Measurements from ENCODE around the gene SH3BP4.

Gene SH3BP4

DNA sequence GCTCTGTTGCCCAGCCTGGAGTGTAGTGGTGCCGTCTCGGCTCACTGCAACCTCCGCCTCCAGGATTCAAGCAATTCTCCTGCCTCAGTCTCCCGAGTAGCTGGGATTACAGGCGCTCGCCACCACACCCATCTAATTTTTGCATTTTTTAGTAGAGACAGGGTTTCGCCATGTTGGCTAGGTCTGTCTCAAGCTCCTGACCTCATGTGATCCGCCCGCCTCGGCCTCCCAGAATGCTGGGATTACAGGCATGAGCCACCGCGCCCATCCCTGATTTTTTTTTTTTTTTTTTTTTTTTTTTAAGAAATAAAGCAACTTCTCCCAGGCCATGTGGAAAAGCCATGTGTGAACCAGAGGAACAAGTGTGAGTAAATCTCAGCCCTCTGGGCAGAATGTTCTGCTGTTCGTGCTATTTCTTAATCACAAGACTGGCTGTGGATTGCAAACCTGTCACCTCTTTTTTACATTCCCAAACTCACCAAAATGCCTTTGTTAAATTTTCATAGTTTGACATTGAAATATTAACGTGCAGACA is 6.4 kb upstream of the SH3BP4 start:
- DNase-seq, result no peak

DNA sequence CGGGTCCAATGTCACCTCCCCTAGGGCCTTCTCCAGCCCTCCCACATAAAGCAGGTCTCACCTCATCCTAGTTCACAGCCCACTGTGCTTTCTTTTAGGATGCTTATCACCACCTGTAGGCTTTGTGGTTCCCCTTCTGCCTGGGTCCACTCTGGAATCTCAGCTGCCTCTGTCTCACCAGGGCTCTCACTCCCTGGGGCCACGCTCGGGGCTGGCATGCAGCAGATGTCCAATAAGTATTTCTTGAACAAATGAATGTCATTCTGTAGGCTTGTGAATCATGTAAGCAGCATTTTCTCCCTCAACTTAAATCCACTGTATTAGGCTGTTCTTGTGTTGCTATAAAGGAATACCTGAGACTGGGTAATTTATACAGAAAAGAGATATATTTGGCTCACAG is 4.3 kb upstream of the SH3BP4 start:
- no peak for DNase-seq

DNA sequence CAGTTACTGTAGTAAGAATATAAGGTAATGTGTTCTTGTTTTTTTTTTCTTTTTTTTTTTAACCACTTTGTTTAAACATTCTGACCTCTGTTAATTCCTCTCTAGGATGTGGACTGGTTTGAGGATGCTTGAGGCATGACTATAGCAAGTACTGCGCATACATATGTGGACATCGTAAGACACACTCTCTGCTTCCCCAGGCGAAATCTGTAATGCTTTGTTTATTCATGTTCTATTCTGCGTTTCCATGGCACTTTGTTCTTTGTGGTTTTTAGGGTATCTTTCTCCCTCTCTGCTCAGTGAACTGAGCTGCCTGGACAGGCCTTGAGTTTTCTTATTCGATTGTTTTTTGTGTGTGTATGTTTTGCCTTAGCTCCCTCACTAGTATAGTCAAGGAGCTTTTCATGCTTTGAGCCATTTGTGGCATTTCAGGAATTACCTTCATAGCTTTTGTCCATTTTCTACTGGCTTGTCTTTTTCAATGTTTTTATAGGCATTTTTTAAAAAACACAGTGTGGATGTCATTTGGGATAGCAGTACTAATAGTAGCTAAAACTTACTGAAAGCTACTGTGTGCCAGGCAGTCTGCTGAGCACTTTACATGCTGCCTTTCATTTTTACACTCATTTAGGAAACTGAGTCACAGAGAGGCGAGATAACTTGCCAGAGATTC is 1.9 kb upstream of the SH3BP4 start:
- DNase-seq, result no peak

DNA sequence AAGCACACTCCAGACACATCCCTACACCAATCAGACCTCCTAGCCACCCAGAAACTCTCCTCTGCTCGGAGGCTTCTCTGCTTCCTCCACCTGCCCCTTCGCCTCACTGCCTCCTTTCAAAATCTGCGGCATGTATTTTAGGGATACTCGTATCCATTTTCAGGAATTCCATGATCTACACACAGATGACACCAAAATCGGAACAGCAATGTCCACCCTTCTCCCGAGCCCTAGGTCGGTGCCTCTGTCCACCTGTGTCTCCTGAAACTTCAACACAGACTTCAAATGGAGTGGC is 1.4 kb upstream of the SH3BP4 start:
- no peak for DNase-seq

DNA sequence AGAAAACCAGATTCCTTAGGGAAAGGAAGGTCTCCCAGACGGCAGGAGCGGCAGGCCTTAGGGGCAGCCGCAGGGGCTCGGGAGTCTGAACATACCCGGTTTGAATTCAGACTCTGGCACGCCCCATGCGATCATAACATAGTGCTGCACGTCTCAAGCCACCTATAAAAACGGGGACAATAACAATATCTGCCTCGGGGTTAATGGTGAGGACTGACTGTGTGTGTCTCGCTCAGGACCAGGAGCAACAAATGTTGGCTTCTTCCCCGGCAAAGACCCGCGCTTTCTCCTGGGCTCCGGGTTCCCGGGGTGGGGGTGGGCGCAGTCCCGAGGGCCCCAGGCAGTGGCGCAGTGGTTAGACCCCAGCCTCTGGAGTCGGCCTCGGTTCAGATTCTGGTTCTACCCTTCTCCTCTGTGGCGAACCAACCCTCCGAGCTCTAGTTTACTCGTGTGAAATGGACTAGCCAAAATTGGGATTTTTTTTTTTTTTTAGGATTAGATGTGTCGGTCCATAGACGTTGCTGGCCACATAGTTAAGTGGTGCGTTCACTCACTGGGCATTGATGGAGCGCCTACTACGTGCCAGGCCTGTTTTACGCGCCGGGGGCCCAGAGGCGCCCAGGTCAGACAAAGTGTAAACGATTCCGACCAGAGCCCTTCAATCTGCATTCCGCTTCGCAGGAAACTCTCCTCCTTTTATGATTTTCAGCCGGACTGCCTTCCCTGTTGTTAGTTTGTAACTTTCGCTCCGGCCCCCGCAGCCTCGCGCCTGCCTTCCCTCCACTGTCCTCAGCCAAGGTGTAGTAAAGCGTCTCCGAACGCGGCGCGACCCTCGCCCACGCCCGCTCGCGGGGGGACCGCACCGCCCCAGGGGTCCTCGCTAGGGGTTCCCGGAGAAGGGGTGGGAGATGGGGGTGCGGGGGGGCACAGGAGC is 820 bp upstream of the SH3BP4 start:
- DNase-seq, result no peak

DNA sequence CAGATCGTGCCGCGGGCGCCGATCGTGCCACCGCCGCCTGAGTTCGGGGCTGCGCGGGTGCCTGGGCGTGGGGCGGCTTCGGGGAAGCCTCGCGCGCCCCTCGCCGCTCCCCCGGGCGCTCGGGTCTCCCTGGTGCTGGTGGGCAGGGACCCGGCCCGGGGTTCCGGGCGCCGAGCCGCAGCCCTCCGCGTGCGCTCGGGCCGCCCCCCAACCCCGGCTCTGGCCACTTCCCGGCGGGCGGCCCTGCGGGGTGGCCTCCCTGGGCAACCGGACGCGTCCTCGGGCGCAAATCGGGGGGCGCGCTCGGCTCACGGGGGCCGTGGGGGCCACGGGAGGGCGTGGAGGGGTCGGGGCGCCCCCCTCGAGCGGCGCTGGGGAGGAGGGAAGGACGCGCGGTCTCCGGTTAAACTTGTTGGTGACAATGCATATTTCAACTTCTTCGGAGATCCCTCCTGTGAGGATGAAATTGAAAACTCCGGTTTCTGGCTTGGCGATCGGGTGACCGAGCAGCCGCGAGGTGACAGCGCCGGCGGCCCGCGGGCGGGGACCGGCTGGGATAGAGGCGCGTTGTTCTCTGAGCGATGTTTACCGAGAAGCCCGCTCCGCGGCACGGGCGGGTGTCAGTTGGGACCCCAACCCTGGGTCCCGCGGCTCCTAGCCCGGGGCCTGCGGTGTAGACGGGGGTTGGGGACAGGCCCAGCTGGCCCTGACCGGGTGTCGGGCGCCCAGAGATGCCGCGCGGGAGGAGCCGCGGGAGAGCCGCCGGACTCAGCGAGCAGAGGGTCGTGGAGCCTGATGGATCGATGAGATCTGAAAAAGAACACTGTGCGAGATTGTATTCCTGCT is 676 bp downstream of the SH3BP4 start:
- DNase-seq, result no peak

DNA sequence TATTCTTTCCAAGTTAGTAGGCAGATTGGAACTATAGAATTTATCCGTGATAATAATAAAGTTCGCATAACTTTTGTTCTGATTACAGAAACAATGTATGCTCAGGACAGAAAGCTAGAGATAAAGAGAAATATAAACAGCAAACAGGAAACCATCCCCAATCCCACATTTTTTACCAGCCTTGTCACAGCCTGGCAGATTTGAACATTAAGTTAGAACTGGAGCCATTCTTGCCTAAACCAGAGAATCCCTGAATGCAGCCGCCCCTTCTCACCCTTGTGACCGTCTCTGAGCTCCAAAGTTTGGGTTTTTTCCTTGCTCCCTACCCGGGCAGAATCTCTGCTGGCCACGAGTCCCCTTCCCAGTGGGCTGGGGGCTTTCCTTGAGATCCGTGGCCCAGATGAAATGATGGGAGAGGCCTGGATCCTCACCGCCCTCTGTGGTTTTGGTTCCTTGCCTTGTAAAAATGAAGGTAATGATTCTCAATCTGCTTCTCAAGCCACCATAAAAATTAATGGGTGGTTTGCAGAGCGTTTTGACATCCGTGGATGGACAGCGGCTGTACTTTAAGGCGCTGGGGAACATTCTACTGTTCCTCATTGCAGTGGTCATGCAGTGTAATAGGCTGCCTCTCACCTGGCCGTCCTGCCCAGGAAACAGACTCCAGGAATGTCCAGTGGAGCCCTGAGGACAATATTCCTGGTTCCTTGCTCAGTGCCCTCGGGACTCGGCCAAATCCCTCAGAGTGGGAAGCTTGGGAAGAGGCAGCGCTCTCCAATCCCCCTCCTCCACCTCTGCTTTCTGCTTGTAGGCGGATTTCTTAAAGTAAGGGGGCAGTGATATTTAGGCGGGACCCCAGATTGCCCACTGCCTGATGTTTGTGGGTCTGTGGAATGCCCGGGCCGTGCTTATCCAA is 1.6 kb downstream of the SH3BP4 start:
- no peak for DNase-seq

DNA sequence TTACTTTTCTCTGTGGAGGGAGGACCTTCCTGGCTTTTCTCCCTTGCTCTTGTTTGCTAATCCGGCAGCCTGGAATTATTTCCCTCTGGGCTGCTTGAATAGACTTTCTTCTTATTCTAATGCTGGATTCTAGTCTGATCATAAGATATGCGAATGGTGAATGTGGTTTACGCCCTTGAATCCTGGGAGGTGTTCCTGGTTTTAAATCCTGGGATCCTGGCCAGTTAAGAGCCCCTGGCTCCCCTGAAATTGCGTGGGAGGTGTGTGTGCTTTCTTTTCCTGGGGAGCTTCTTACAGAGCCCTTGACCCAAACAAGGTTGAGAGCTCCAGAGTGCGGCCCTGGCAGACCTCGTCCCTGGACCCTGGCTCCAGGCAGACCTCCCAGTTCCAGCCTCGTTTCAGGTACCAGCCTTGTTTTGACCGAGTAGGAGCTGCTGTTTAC is 2.8 kb downstream of the SH3BP4 start:
- no peak for DNase-seq

DNA sequence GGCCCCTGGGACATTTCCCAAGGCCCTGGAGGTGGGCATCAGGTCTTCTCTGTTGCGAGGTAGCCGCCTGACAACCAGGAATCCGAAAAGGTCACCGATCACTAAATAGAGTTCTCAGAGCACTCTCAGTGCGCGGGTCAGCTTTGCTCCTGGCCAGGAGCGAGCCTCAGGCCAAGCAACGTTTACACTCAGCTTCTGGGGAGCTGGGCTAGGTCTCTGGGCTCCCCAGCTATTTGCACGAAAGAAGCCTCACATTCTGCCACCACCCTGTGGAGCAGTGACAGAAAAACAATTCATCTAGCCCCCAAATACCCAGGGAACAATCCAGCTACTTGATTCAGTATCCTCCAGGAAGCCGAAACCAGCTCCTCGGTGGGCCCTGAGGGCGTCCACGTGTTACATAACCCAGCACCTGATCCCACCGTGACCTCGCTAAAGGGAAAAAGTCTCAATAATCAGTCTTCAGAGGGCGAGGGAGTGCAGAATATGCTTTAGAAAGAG is 3.3 kb downstream of the SH3BP4 start:
- DNase-seq, result no peak

DNA sequence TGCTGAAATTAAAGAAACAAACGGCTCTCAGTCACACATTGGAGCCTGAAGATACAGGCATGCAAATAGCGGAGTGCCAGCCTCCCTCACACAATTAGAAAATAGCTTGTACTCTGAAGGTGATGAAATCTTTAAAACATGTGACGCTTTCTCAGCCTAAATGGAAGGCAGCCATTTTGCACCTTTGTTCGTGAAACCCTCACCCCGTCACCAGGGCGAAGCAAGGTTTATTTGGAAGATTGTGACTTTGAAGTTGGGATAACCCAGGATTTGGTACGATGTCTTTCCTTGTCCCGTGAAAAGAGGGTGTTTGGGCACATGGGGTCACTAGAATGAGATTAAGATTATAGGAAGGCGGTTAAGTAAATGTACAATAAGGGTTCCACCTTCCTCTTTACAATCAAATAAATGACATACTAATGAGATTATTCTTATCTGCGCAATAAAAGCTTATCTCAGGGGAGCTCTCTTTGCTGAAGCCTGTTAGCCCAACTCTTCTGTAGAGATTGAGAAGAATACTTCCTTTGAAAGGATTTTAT is 4.2 kb downstream of the SH3BP4 start:
- no peak for DNase-seq

DNA sequence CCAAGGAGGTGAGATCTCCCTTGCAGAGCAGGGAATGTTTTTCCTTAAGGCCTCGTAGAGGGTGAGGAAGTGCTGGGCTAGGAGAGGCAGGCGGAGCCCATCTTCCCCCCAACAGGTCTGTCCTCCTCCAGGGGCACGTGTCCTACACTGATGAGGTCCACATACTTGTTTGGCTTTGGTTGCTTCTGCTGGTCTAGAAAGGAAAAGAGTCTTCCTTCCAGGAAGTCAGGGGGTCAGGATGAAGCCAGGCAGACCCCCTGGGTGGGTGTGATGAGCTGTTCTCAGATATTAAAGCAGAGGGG is 6.0 kb downstream of the SH3BP4 start:
- no peak for DNase-seq

DNA sequence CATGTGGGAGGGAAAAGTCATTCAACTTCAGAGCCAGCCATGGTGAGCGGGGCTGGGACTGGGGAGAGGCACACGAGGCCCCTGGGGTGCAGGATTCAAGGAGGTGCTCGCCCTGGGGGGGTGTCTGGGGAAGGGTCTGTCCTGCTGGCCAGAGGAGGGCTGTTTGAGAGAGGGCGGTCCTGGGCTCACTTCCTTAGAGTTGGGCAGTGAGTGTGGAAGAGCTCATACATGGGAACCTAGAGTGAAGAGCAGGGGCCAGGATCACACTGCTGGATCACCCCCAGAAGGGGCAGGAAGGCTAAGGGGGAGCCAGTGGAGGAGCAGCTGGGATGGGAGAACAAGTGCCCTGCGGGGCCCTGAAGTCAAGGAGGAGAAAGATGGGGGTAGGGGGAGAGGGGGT is 6.5 kb downstream of the SH3BP4 start:
- no peak for DNase-seq

DNA sequence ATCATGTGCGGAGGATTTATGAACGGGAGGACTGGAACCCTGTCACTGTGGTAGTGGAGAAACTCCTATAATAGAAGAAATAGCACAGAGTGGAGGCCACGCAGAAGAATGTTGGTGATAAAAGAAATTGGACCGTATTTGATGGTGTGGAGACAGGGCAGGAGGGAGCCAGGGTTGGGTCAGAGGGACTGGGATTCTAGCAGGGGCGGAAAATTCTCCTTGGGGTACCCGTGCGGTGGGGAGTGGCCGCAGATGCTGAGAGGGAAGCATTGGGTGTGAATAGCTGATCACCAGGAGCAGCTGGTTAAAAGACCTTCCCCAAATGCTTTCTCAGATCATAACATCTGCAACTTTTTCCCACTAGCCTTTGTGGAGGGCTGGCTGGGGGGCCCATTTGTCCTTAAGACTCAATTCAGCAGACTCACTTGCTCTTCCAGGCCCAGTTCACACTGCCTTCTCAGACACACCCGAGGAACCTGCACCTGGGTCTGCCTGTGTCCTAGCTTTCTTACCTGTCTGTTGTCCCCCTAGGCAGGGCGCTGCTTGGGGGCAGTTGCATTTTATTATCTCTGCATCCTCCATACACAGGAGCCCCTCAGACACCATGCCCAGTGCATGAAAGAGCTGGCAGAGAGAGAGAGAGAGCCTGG is 7.1 kb downstream of the SH3BP4 start:
- no peak for DNase-seq

DNA sequence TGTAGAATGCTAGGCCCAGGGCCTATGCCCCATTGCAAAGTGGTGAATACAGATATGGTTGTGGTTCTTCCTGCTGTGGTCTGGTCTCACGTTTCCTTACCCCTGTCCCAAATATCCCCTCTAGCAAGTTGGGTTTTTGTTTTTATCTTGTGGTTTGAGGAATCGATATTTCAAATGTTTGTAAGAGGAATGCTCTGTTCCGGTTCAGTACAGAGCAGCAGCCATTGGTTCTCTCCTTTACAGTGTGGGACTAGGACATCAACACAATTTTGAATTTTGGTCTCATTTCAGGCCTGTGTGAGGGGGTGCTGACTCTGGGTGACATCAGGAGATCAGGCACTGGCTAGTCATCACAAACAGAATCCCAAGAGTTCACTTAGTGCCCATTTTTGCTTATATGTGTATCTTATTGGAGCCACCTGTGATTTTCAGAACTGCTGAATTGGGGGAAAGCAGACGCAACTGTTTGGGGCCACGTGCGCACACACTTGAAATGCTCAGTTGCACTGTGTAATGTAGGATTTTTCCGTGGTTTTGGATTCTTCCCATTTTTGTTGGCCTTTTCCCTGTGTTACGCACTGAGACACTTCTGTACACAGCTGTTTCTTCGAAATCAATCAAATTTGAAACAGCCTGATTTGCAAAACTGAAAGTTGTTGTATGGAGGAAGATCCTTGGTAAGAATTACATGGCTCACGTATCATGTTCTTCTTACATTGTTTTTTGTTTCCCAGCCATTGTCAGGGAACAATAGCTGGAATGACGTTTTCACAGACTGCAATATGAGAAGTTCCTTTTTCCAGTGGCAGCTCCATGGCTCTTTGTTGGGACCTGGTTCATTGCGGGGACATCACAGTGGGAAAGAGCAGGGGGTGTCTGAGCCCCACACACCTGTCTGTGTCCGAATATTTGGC is 8.6 kb downstream of the SH3BP4 start:
- no peak for DNase-seq

DNA sequence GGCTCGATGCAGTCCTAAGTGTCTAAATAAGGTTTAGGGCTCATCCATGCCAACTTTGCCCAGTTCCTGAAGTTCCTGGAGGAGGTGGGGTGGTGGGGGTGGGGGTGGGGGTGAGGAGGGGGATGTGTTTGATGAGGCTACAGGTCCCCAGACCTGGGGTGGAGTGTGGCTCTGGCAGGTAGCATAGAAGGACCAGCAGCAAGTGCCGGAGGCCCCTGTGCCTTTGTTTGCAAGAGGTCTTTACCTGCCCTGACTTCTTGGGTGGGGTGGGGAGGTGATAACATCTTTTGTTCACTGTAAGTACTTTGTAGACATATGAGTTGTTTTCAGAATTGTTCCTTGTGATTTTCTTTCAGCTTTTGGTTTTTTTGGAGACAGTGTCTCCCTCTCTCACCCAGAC is 10.0 kb downstream of the SH3BP4 start:
- DNase-seq, result no peak

DNA sequence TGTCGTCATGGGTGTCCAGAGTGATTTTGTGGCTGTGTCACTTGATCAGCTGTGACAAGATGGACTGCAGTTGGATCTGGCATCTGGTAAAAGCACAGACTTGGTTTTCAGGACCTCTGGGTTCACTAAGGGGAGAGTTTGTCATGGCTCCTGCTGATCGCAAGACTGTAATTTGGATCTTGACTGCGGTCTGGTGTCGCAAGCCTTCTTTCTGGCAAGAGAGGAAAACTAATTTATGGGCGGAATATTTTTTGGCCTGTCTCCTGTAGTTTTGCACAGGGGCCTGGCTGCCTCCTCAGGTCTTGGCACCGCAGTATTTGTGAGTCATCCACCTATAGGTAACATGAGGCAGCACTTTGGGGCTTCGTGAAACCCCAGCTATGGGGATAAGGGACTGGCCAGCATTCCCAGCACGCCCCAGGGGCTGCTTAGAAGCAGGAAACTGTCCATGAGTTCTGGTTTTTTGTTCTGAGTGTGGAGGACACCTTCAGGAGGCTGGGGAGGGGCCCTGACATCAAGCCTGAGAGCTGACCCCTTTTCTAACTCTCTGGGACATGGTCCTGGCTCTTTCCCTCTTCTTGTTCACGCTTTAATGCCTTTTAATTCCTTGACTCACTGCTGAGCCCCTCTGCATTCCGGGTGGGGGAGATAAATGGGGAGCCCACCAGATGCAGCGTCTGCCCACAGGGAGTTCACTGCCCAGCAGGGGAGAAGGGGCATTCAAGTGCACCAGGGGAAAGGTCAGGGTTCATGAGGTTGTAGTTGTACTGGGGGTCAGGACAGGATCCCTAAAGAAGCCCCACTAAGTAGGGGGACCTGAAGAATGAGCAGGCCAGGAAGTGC is 12.2 kb downstream of the SH3BP4 start:
- DNase-seq, result no peak

DNA sequence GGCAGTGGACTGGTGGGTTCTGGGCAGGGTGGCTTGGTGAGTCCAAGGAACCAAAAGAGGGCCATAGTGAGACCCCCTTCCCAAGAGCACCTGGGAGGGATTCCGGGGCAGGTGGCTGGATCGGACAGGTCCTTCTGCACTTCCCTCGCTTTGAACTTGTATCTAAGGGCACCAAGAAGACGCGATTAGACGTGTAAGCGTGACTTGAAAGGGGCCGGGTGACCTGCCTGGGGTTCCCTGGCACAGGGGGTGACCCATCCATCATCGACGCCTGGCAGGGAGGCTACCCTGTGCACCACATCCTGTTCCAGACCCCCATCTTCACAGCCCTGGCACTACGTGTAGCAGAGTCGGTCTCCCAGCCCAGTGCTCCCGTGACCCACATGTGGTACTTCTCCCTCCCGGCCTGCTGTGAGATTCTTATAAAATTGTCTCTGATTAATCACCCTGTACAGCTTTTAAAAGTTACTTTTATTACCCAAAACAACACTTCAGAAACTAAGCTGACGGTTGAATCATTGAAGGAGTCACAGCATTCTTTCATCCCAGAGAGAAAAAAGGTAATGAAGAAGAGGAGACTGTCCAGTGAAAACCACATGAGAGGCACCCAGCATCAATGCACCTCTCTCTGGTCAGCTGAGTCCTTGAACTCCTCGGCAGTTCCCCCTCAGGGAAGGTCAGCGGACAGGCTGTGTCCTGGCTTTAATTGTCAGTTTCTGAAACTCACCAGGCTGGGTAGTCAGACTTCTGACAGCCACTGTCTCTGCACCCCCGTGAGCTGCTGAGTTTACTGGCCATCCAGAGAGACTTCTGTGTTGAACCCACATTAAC is 13.0 kb downstream of the SH3BP4 start:
- no peak for DNase-seq

DNA sequence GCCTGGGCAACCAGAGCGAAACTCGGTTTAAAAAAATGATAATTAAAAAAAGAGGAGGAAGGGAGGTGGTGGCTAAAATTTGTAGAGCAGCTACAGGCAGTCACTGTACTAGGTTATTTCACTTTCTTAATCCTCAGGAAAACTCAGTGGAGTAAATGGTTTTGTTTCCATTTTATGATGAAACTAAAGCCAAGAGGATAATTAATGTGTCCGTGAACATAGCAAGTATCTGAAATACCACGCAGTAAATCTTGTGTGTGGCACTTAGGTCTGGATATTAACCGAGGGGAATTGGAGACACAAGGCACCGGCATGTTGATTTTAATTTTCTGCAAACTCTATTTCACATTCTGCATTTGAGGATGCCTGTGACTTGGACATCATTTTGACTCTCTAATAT is 14.5 kb downstream of the SH3BP4 start:
- no peak for DNase-seq
